Ishikawa (cell line): ENCODE measurements around the gene LXN.
A peak's percentile ranks its signal among the peaks of the same experiment; 100 is the strongest.

Source experiments
- CEBPB ChIP-seq: IDR thresholded peaks from 2 replicates; pipeline ENCODE4 v1.6.1; 2012
- CREB1 ChIP-seq: IDR thresholded peaks from 2 replicates; pipeline ENCODE4 v1.6.1; 2012; ENCODE audit warnings: low read depth
- EGR1 ChIP-seq: IDR thresholded peaks from 2 replicates; pipeline ENCODE4 v1.6.1; 2012
- EP300 ChIP-seq: IDR thresholded peaks from 2 replicates; pipeline ENCODE4 v1.6.1; 2012; ENCODE audit warnings: borderline replicate concordance
- FOXM1 ChIP-seq: IDR thresholded peaks from 2 replicates; pipeline ENCODE4 v1.6.1; 2012; ENCODE audit warnings: low read depth, borderline replicate concordance
- NFIC ChIP-seq: IDR thresholded peaks from 2 replicates; pipeline ENCODE4 v1.6.1; 2012
- RAD21 ChIP-seq: IDR thresholded peaks from 2 replicates; pipeline ENCODE4 v1.6.1; 2012; ENCODE audit warnings: low read depth
- TAF1 ChIP-seq: IDR thresholded peaks from 2 replicates; pipeline ENCODE4 v1.6.1; 2012; ENCODE audit warnings: low read depth, mild to moderate bottlenecking
- TCF12 ChIP-seq: IDR thresholded peaks from 2 replicates; pipeline ENCODE4 v1.6.1; 2012; ENCODE audit warnings: low read depth
- TEAD4 ChIP-seq: IDR thresholded peaks from 2 replicates; pipeline ENCODE4 v1.6.1; 2012
- USF1 ChIP-seq: IDR thresholded peaks from 2 replicates; pipeline ENCODE4 v1.6.1; 2012
- YY1 ChIP-seq: IDR thresholded peaks from 2 replicates; pipeline ENCODE4 v1.6.1; 2012; ENCODE audit warnings: low read depth
- ZBTB7A ChIP-seq: IDR thresholded peaks from 2 replicates; pipeline ENCODE4 v1.6.1; 2012; ENCODE audit warnings: low read depth
- TF ChIP-seq, protein P1 (sequence below): IDR thresholded peaks from 2 replicates; pipeline ENCODE4 v1.6.1; 2012
- TF ChIP-seq, protein P2 (sequence below): IDR thresholded peaks from 2 replicates; pipeline ENCODE4 v1.6.1; 2012; ENCODE audit warnings: low read depth, mild to moderate bottlenecking

LXN gene

DNA sequence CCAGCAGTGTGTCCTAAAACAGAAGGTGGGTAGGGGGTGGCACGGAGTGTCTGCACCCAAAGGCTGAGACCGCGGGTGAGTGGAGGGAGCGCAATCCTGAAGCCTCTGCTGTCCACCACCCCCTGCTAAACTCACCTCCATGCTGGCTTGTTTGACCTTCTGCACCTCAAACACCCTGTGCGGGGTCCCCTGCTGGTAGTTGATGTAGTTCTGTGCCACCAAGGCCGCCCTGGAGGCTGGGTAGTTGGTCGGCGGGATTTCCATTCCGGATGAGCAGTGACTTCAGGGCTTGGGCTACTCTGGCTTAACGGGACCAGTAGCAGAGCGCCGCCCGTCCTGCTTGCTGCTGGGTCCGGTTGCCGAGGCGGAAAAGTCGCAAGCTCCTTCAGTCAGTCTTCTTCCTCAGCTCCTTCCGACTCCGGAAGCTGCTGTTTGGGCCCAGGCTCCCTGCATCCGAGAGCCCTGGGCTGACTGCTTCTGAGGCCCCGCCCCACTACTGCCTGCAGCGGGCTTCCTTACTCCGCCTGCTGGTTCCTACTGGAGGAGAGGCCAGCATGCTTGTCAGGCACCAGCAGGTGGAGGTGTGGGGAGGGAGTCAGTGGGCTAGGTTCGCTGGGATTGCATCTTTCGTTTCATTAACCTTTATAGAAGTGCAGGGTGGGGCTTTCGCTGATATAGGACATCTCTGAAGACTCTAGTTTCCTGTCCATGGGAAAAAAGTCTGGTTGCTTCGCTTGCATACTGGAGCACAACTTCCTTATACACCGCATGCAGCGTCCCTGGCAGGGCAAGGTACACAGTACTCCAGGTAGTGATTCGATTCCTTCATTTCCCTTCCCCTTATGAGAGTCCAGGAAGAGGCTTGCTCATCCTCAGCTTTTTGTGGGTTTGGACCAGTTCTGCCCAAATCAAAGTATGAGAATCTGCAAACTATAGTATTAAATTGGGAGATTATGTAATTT is at the start of gene LXN:
Gene LXN (minus strand): TSS at position 434 of the 962 bp plus-strand sequence. CDS start 170 bp downstream, at position 264.
- TF ChIP-seq, protein P1, sequence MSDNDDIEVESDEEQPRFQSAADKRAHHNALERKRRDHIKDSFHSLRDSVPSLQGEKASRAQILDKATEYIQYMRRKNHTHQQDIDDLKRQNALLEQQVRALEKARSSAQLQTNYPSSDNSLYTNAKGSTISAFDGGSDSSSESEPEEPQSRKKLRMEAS: peak; percentile 34; the same call in 1 of the 2 replicates
- no peak for TF ChIP-seq FOXM1

GRCh38 chr3:158722108-158722507 is 49.7 kb upstream of the LXN start:
- TF ChIP-seq EGR1 (no peak), CEBPB (no peak), RAD21 (no peak), EP300 (no peak), NFIC (no peak), USF1 (no peak), TAF1 (no peak), CREB1 (no peak), ZBTB7A (no peak)
- TF ChIP-seq, protein P2, sequence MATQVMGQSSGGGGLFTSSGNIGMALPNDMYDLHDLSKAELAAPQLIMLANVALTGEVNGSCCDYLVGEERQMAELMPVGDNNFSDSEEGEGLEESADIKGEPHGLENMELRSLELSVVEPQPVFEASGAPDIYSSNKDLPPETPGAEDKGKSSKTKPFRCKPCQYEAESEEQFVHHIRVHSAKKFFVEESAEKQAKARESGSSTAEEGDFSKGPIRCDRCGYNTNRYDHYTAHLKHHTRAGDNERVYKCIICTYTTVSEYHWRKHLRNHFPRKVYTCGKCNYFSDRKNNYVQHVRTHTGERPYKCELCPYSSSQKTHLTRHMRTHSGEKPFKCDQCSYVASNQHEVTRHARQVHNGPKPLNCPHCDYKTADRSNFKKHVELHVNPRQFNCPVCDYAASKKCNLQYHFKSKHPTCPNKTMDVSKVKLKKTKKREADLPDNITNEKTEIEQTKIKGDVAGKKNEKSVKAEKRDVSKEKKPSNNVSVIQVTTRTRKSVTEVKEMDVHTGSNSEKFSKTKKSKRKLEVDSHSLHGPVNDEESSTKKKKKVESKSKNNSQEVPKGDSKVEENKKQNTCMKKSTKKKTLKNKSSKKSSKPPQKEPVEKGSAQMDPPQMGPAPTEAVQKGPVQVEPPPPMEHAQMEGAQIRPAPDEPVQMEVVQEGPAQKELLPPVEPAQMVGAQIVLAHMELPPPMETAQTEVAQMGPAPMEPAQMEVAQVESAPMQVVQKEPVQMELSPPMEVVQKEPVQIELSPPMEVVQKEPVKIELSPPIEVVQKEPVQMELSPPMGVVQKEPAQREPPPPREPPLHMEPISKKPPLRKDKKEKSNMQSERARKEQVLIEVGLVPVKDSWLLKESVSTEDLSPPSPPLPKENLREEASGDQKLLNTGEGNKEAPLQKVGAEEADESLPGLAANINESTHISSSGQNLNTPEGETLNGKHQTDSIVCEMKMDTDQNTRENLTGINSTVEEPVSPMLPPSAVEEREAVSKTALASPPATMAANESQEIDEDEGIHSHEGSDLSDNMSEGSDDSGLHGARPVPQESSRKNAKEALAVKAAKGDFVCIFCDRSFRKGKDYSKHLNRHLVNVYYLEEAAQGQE: no peak
- TF ChIP-seq, protein P1: no peak

GRCh38 chr3:158718490-158719170 is 46.2 kb upstream of the LXN start:
- TF ChIP-seq RAD21: no peak
- TF ChIP-seq CREB1: no peak
- TF ChIP-seq CEBPB: no peak

DNA sequence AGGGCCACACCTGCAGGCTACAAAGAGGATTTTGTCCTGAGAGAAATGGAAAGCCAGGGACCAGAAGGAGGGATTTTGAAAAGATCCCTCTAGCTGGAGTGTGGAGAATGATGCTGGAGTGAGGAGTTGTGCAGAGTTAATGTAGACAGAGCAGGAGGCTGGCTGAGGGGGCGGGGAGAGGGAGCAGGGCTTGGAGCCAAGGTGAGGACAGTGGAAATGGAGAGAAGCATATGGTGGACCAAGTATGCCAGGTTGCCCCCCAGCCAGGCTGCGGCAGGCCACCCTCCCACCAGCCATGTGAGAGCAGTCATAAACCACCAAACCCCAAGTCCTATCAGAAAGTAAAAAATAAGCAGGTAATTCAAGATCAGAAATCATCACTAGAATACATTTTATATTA is 45.1 kb upstream of the LXN start:
- TF ChIP-seq RAD21 (no peak), ZBTB7A (no peak), TEAD4 (no peak), TCF12 (no peak), CEBPB (no peak), FOXM1 (no peak), EGR1 (no peak)
- TF ChIP-seq, protein P1: no peak

- no peak for TF ChIP-seq FOXM1
- no peak for TF ChIP-seq CEBPB
- no peak for TF ChIP-seq NFIC
- TF ChIP-seq, protein P2: no peak
- no peak for TF ChIP-seq ZBTB7A
- TF ChIP-seq USF1: no peak
- TF ChIP-seq TCF12: no peak
- TF ChIP-seq, protein P1: no peak
- TF ChIP-seq EP300: no peak
- TF ChIP-seq RAD21: no peak
- TF ChIP-seq YY1: no peak
- TF ChIP-seq TAF1: no peak
- no peak for TF ChIP-seq EGR1
- no peak for TF ChIP-seq TEAD4
- no peak for TF ChIP-seq CREB1
Observed at GRCh38 chr3:158713094-158713499, 40.6 kb upstream of the LXN start.

GRCh38 chr3:158712443-158712842 is 40.0 kb upstream of the LXN start:
- no peak for TF ChIP-seq YY1
- TF ChIP-seq USF1: no peak
